ENCODE measurements around the gene CCDC80. TPM values are rescaled to one million over a fixed set of nuclear protein-coding genes. Genes with fewer than 3 reads are reported as not detected.

CCDC80 gene
- total and polyA plus RNA-seq, 9 of the 15 experiments (the other 6 are each of a cell fraction or from before 2014, with no cell fraction given): 0.17 to 2.0 (median 1.1) TPM

DNA sequence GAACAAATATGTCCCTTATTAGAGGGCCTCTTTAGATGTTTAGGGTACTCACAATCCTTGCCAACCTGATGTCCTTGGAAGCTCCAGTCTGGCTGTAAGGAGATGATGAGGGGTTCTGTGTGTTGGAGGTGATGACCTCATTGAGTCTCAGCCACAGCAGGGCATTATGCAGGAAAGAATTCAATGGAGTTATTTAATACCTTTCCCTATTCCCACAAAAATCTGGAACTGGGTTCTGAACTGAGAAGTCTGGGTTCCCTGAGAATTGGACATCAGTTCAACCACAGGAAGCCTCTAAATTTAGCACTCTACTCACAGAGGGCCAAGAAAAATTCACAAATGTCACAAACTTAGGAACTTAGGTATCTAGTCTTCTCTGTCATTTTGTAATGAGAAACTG is 42.2 kb downstream of the CCDC80 start:
- Histone ChIP-seq H2AFZ (ENCODE audit: low read depth, low read length) (no peak overlapping the region), H3K9ac (ENCODE audit: insufficient read depth in 1 of 2, low read depth in 2 of 2, low read length in 2 of 2) (no peak overlapping the region), H3K4me1 (replicated peaks in 1 of 2; ENCODE audit: control insufficient read depth in 2 of 2, insufficient read depth in 2 of 2, low read length in 2 of 2) (no peaks in the 10 kb centered on the region), H3K27ac (ENCODE audit: extremely low read depth, low read depth, low read length) (no peak overlapping the region), H3K36me3 (ENCODE audit: control insufficient read depth, insufficient read depth, low read length) (no peaks in the 10 kb centered on the region), H3K9me3 (replicated peaks; ENCODE audit: control insufficient read depth, insufficient read depth, low read depth, low read length) (no peaks in the 10 kb centered on the region), H3K79me2 (ENCODE audit: control insufficient read depth, insufficient read depth, low read length) (no peaks in the 10 kb centered on the region), H3K27me3 (ENCODE audit: control insufficient read depth in 2 of 2, insufficient read depth in 2 of 2, low read length in 2 of 2) (no peaks in the 10 kb centered on the region), H3K4me2 (ENCODE audit: insufficient read depth, low read length) (no peak overlapping the region), H3K9me1 (ENCODE audit: control insufficient read depth, insufficient read depth, low read length) (no peaks in the 10 kb centered on the region), H4K20me1 (replicated peaks; ENCODE audit: control insufficient read depth, insufficient read depth, low read length) (no peaks in the 10 kb centered on the region), H3K4me3 (no peak overlapping the region)
- DNase-seq (ENCODE audit: extremely low read depth in 1 of 4, low spot score in 3 of 4): no peak
- no peak for FAIRE-seq
- BruUV-seq (replicated peaks): no TSS peak
- intact Hi-C loops (cut with micrococcal nuclease) (no loop called here), in situ Hi-C loops (cut with MboI) (loop anchor here (25.0 kb wide), 1 partner anchor 689 kb away; no protein-coding TSS in a partner anchor)
- ATAC-seq: no peak
- no peak for TF ChIP-seq CBFA2T2 (conservative IDR thresholded peaks at IDR 0.05)
- no peak for TF ChIP-seq PHF20 (IDR thresholded peaks at IDR 0.05; ENCODE audit: partially characterized antibody)
- no peak for TF ChIP-seq TEAD1 (CRISPR knock-in tag; IDR thresholded peaks at IDR 0.05)
- POLR2A ChIA-PET: no interaction called here
- CTCF ChIA-PET (ENCODE audit: low intra/inter-chr PET ratio): no interaction called here

DNA sequence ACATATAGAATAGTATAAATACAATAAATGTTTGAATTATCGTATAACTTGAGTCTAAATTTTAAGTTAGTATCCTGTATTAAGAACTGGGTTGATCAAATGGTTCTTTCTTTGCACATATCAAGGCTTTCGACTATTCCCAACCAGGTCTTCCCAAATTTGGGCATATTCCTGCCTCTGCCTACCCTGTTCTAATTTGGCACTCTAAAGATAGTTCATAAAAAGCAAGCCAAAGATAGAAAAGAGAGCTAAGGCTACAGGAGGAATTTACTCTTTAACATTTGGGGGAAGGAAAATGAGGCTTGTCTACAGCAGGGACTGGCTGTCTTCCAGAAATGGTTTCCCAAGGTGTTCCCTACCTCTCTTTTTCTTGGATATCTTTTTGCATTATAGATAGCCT is 43.0 kb downstream of the CCDC80 start:
- Histone ChIP-seq H3K27me3 (ENCODE audit: control insufficient read depth in 2 of 2, insufficient read depth in 2 of 2, low read length in 2 of 2) (no peaks in the 10 kb centered on the region), H3K79me2 (ENCODE audit: control insufficient read depth, insufficient read depth, low read length) (no peaks in the 10 kb centered on the region), H2AFZ (ENCODE audit: low read depth, low read length) (no peak overlapping the region), H3K4me1 (replicated peaks in 1 of 2; ENCODE audit: control insufficient read depth in 2 of 2, insufficient read depth in 2 of 2, low read length in 2 of 2) (no peaks in the 10 kb centered on the region), H3K4me3 (no peak overlapping the region), H3K9me1 (ENCODE audit: control insufficient read depth, insufficient read depth, low read length) (no peaks in the 10 kb centered on the region), H3K9ac (ENCODE audit: insufficient read depth in 1 of 2, low read depth in 2 of 2, low read length in 2 of 2) (no peak overlapping the region), H3K27ac (ENCODE audit: extremely low read depth, low read depth, low read length) (no peak overlapping the region), H3K4me2 (ENCODE audit: insufficient read depth, low read length) (no peak overlapping the region), H3K36me3 (ENCODE audit: control insufficient read depth, insufficient read depth, low read length) (no peaks in the 10 kb centered on the region), H3K9me3 (replicated peaks; ENCODE audit: control insufficient read depth, insufficient read depth, low read depth, low read length) (no peaks in the 10 kb centered on the region), H4K20me1 (replicated peaks; ENCODE audit: control insufficient read depth, insufficient read depth, low read length) (no peaks in the 10 kb centered on the region)
- TF ChIP-seq, protein P1, sequence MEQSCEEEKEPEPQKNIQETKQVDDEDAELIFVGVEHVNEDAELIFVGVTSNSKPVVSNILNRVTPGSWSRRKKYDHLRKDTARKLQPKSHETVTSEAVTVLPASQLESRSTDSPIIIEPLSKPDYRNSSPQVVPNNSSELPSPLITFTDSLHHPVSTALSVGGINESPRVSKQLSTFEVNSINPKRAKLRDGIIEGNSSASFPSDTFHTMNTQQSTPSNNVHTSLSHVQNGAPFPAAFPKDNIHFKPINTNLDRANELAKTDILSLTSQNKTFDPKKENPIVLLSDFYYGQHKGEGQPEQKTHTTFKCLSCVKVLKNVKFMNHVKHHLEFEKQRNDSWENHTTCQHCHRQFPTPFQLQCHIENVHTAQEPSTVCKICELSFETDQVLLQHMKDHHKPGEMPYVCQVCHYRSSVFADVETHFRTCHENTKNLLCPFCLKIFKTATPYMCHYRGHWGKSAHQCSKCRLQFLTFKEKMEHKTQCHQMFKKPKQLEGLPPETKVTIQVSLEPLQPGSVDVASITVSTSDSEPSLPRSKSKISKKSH (CRISPR knock-in tag; IDR thresholded peaks at IDR 0.05): no peak
- TF ChIP-seq PPARD (CRISPR knock-in tag; IDR thresholded peaks at IDR 0.05) (no peak), DIDO1 (tag; IDR thresholded peaks at IDR 0.05; ENCODE audit: low read depth) (no peak), SMAD4 (CRISPR knock-in tag; conservative IDR thresholded peaks at IDR 0.05) (no peak), MAFK (IDR thresholded peaks at IDR 0.05; ENCODE audit: low read length) (no peak), ELF2 (CRISPR knock-in tag; IDR thresholded peaks at IDR 0.05) (no peak), ZNF551 (CRISPR knock-in tag; IDR thresholded peaks at IDR 0.05) (no peak), RBBP5 (IDR thresholded peaks at IDR 0.05; ENCODE audit: borderline replicate concordance, insufficient read depth, low read length, poor library complexity, severe bottlenecking) (no peak), SMAD3 (CRISPR knock-in tag; conservative IDR thresholded peaks at IDR 0.05) (no peak), NEUROD1 (IDR thresholded peaks at IDR 0.05; ENCODE audit: borderline replicate concordance, low read depth, low read length, partially characterized antibody) (no peak), ZKSCAN8 (CRISPR knock-in tag; IDR thresholded peaks at IDR 0.05) (no peak), NFIX (CRISPR knock-in tag; IDR thresholded peaks at IDR 0.05; ENCODE audit: low read depth) (no peak)
- TF ChIP-seq, protein P2, sequence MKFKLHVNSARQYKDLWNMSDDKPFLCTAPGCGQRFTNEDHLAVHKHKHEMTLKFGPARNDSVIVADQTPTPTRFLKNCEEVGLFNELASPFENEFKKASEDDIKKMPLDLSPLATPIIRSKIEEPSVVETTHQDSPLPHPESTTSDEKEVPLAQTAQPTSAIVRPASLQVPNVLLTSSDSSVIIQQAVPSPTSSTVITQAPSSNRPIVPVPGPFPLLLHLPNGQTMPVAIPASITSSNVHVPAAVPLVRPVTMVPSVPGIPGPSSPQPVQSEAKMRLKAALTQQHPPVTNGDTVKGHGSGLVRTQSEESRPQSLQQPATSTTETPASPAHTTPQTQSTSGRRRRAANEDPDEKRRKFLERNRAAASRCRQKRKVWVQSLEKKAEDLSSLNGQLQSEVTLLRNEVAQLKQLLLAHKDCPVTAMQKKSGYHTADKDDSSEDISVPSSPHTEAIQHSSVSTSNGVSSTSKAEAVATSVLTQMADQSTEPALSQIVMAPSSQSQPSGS (CRISPR knock-in tag; IDR thresholded peaks at IDR 0.05): no peak
- POLR2A ChIA-PET: no interaction called here
- 45% methylated on average over 2 of the region's 2 CpGs for WGBS (ENCODE audit: insufficient coverage, low coverage, missing lambda C conversion rate)
- intact Hi-C loops (cut with micrococcal nuclease) (no loop called here), in situ Hi-C loops (cut with MboI) (loop anchor here (25.0 kb wide), 1 partner anchor 689 kb away; no protein-coding TSS in a partner anchor)
- FAIRE-seq (no peak), ATAC-seq (no peak), DNase-seq (ENCODE audit: extremely low read depth in 1 of 4, low spot score in 3 of 4) (no peak)
- CTCF ChIA-PET (ENCODE audit: low intra/inter-chr PET ratio): no interaction called here
- no TSS peak for BruUV-seq (replicated peaks)

Data from K562 (cell line).